Adrenal gland (tissue), 12 donors: ENCODE data around the gene VSIG10L2. TPM values are rescaled to one million over a fixed set of nuclear protein-coding genes. Genes with fewer than 3 reads are reported as not detected.
"Not testable (repeated sequence)": the region's sequence is repeated elsewhere in the genome, so short reads cannot be mapped to it uniquely, and the experiment has no call there.

Source experiments
- DNase-seq, 7 donors: peaks; one replicate each; pipeline ENCODE4 v3.0.0-alpha.2; 2019 to 2020
- H3K27ac ChIP-seq, 5 donors: fragments of 200-600 bp; sonication (generic) in 4 of 5; 1 replicate in 3 of 5; 2 replicates in 2 of 5; pipeline versions ENCODE4 v1.5.1 to v1.8.0; 2016 to 2020; ENCODE audit warnings: mild to moderate bottlenecking in 1 of 5
- H3K27me3 ChIP-seq: fragments of 200-600 bp; 2 replicates; pipeline ENCODE4 v1.8.0; 2021
- H3K36me3 ChIP-seq, 2 donors: fragments of 200-600 bp; replicated peaks in 1 of 2; 1 replicate in 1 of 2; 2 replicates in 1 of 2; pipeline versions ENCODE4 v1.5.1 to v1.8.0; 2018 to 2022
- H3K4me1 ChIP-seq, 2 donors: fragments of 200-600 bp; replicated peaks in 1 of 2; 1 replicate in 1 of 2; 2 replicates in 1 of 2; pipeline versions ENCODE4 v1.5.1 to v1.8.0; 2018 to 2021
- H3K4me3 ChIP-seq, 4 donors: fragments of 200-600 bp; sonication (generic) in 3 of 4; one replicate each; pipeline ENCODE4 v1.5.1; 2016 to 2018
- H3K9me3 ChIP-seq, 3 donors: fragments of 200-600 bp; sonication (generic) in 1 of 3; replicated peaks in 1 of 3; 1 replicate in 2 of 3; 2 replicates in 1 of 3; pipeline versions ENCODE4 v1.5.1 to v1.8.0; 2016 to 2021
- POLR2A ChIP-seq, 2 donors: fragments of 450-650 bp; IDR thresholded peaks; one replicate each; pipeline ENCODE4 v1.6.1; 2017; ENCODE audit warnings: antibody characterized with exemption in 2 of 2, mild to moderate bottlenecking in 2 of 2, moderate library complexity in 1 of 2
- WGBS, 4 donors: extraction: QIAGEN DNeasy Blood & Tissue Kit in 2 of 4; methylation state at CpG; one replicate each; pipeline versions ENCODE4 v1.1.5 to v1.1.7; 2013 to 2017; 5-methylcytosine and 5-hydroxymethylcytosine counted together
- intact Hi-C, 2 donors: fragments of 100-400 bp; cut with DNase I; formaldehyde crosslinking; loops; one replicate each; pipeline versions ENCODE4 v1.14.1 to v1.15.0; 2022 to 2023
- polyA plus RNA-seq, 3 donors: library from polyadenylated mRNA; stranded (reverse); fragments of 200-250 nt in 2 of 3; fragments of 350-450 nt in 1 of 3; fragmentation: Illumina TruSeq in 1 of 3; extraction: RNeasy Lipid Tissue Mini Kit (QIAGEN cat#74804) in 1 of 3; gene quantifications; one replicate each; pipeline ENCODE4 v1.2.3, GENCODE V29; 2013 to 2014
- total RNA-seq, 9 donors: library from RNA; depleted of rRNA in 4 of 9; stranded (reverse); fragments of >200 nt in 4 of 9; fragments of 120-200 nt in 1 of 9; fragmentation: NEBNext Ultra II Directional in 1 of 9; extraction: Animal tissue kit (Norgen Biotek cat#: 25700) in 1 of 9; gene quantifications; one replicate each; pipeline versions ENCODE4 v1.1.0 to v1.2.4, GENCODE V29; 2013 to 2023
- TF ChIP-seq, protein P1 (sequence below), 6 experiments: fragments of 450-650 bp in 4 of 6; fragments of 200-600 bp in 2 of 6; sonication (generic) in 1 of 6; IDR thresholded peaks; 1 replicate in 5 of 6; 2 replicates in 1 of 6; pipeline versions ENCODE4 v1.5.1 to v1.8.0; 2016 to 2021; ENCODE audit warnings: antibody characterized with exemption in 6 of 6, mild to moderate bottlenecking in 2 of 6, moderate library complexity in 1 of 6
- donor health status: healthy with polysubstance abuse.
- donor health status: Bipolar disorder and iron deficiency.
- donor health status: DM: yes; HTN: yes; CAD: no.
- donor health status: DM: no; HTN: no; CAD: no.
- donor health status: DM: no; HTN: no; CAD: no.
- donor health status: DM: yes; HTN: yes; CAD: no.

Gene VSIG10L2
- total and polyA plus RNA-seq, 12 donors = 0.08 to 0.44 TPM; not detected in 10

DNA sequence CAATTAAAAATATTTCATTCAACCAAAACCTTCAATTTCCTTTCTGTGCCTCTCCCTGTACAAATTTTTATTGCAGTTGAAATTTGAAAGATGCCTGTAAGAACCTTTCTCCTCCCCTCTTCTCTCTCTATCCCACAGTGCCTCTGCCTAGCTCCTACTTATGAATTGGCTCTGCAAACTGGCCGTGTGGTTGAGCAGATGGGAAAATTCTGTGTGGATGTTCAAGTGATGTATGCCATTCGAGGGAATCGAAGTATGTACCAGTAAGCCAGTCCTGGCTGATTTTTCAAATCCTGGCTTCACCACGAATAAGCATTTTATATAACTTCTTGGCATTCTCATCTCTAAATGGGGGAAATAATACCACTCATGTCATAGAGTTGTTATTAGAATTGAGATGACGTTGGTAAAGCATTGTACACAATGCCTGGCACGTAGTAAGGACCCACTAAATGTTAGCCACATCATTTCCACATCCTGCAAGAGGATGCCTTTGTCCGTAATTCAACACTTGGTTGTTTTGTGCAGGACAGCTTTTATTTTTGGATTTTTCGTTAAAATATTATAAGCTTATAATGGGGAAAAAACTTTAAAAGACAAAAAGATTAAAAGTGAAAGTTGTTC, 35.5 kb upstream of the VSIG10L2 start:
- DNase-seq = no peak
- Histone ChIP-seq H3K4me3 (no peak overlapping the region), H3K27ac (no peak overlapping the region), H3K36me3 (no peaks in the 10 kb centered on the region), H3K27me3 (peaks cover 2% of the 10 kb centered on the region), H3K9me3 (no peaks in the 10 kb centered on the region), H3K4me1 (no peaks in the 10 kb centered on the region)
- TF ChIP-seq, protein P1, sequence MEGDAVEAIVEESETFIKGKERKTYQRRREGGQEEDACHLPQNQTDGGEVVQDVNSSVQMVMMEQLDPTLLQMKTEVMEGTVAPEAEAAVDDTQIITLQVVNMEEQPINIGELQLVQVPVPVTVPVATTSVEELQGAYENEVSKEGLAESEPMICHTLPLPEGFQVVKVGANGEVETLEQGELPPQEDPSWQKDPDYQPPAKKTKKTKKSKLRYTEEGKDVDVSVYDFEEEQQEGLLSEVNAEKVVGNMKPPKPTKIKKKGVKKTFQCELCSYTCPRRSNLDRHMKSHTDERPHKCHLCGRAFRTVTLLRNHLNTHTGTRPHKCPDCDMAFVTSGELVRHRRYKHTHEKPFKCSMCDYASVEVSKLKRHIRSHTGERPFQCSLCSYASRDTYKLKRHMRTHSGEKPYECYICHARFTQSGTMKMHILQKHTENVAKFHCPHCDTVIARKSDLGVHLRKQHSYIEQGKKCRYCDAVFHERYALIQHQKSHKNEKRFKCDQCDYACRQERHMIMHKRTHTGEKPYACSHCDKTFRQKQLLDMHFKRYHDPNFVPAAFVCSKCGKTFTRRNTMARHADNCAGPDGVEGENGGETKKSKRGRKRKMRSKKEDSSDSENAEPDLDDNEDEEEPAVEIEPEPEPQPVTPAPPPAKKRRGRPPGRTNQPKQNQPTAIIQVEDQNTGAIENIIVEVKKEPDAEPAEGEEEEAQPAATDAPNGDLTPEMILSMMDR (IDR thresholded peaks at IDR 0.05) = no peak
- TF ChIP-seq POLR2A (IDR thresholded peaks at IDR 0.05) = no peak
- intact Hi-C loops = no loop called here
- WGBS, 4 donors = 70 to 81% (median 75%) methylated on average over 8 of the region's 8 CpGs

DNA sequence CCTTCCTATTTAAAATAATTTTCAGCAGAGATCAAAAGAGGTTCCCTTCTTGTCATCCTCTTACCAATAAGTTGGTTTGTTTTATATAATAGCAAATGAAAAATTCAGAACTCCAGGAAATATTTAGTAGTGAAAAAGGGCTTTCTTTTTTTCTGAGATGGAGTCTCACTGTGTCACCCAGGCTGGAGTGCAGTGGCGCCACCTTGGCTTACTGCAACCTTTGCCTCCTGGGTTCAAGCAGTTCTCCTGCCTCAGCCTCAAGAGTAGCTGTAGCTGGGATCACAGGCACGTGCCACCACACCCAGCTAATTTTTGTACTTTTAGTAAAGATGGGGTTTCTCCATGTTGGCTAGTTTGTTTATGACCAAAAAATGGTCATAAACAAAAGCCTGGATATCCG, 31.2 kb upstream of the VSIG10L2 start:
- H3K27me3 ChIP-seq, H3K4me3 ChIP-seq, H3K9me3 ChIP-seq, intact Hi-C loops, DNase-seq, H3K36me3 ChIP-seq, H3K4me1 ChIP-seq, H3K27ac ChIP-seq: not testable (repeated sequence)
- 67 to 84% (median 77%) methylated on average over 3 of the region's 3 CpGs for WGBS, 4 donors

DNA sequence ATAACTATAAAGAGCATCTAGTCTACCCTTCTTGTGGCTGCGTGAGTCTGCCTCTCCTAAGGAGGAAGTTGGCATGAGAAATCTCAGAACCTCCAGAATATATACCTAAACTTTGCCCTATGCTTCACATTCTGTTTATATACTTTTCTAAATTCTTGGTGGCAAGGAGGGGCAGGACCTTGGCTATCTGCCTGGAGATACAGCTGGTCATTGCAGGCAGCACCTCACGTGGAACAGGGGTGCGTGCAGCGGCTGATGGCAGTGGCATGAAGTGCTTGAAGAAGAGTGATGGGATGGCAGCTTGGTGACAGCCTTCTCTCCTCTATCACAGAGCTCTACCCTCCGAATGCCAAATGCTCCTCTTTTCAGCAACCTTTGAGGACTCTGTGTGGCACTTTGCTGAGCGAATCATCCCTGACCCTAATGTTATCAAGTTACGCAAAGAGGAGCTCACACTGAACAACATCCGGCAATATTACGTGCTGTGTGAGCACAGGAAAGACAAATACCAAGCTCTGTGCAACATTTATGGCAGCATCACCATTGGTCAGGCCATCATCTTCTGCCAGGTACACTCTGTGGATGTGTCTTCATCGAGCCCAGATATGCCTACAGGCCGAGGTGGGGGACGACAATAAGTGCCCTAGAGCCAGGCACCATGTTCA, 29.0 kb upstream of the VSIG10L2 start:
- intact Hi-C loops = no loop called here
- Histone ChIP-seq H3K4me1 (no peaks in the 10 kb centered on the region), H3K36me3 (no peaks in the 10 kb centered on the region), H3K4me3 (no peak overlapping the region), H3K27ac (no peak overlapping the region), H3K27me3 (no peaks in the 10 kb centered on the region), H3K9me3 (no peaks in the 10 kb centered on the region)
- no peak for DNase-seq
- WGBS, 4 donors = 78 to 87% (median 82%) methylated on average over 12 of the region's 12 CpGs
- no peak for TF ChIP-seq POLR2A (IDR thresholded peaks at IDR 0.05)
- TF ChIP-seq, protein P1 (IDR thresholded peaks at IDR 0.05) = no peak

DNA sequence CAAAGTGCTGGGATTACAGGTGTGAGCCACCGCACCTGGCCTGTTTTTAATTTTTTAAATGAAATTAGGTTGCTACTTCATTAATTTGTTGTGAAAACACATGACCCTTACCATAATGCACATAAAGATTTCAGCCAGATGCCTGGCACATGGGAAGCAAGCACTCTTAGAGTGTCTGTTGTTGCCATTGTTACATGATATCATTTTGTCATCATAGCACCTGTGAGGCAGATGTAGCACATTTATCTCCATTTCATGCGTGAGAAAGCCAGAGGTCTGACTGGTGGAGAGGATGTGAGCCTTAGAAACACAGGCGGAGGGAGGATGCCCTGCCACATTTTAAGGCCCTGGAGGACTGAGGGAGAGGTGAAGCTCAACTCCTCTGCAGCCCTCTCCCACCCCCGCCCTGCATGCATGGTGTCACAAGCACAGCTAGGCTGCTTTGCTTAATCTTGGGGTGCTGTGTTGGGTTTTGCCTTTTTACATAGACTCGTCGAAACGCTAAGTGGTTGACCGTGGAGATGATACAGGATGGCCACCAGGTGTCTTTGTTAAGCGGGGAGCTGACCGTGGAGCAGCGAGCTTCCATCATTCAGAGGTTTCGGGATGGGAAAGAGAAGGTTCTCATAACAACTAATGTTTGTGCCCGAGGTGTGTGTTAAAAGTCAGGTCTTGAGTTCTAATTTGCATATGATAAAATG, 27.6 kb upstream of the VSIG10L2 start:
- TF ChIP-seq POLR2A (IDR thresholded peaks at IDR 0.05) = no peak
- TF ChIP-seq, protein P1 (IDR thresholded peaks at IDR 0.05) = no peak
- Histone ChIP-seq H3K9me3 (no peaks in the 10 kb centered on the region), H3K27ac (no peak overlapping the region), H3K4me3 (no peak overlapping the region), H3K4me1 (no peaks in the 10 kb centered on the region), H3K27me3 (no peaks in the 10 kb centered on the region), H3K36me3 (no peaks in the 10 kb centered on the region)
- intact Hi-C loops = no loop called here
- peak in 1 of 7 donors; percentile 44 for DNase-seq
- 75 to 83% (median 80%) methylated on average over 12 to 13 of the region's 13 CpGs for WGBS, 4 donors
